Measurements from ENCODE around the gene PRKCA. TPM values are rescaled to one million over a fixed set of nuclear protein-coding genes. Genes with fewer than 3 reads are reported as not detected.

Gene PRKCA
- polyA plus RNA-seq, 1 donor = 24.4 TPM

GRCh38 chr17:66829386-66829864, 527.0 kb downstream of the PRKCA start:
- DNase-seq = peak; percentile 50 to 59
- Histone ChIP-seq H3K36me3 (ENCODE audit: control insufficient read depth, insufficient read depth, low read length) (no peaks in the 10 kb centered on the region), H3K4me3 (ENCODE audit: low read length) (no peak overlapping the region), H3K9me3 (ENCODE audit: control insufficient read depth, low read depth, low read length) (no peaks in the 10 kb centered on the region), H3K27ac (ENCODE audit: low read length) (no peak overlapping the region), H3K4me1 (ENCODE audit: control insufficient read depth, insufficient read depth, low read length) (no peaks in the 10 kb centered on the region), H3K27me3 (ENCODE audit: control insufficient read depth, insufficient read depth, low read length) (peaks cover 22% of the 10 kb centered on the region)
- WGBS (ENCODE audit: insufficient coverage, low lambda C conversion rate) = 0% methylated on average over 1 of the region's 18 CpGs

DNA sequence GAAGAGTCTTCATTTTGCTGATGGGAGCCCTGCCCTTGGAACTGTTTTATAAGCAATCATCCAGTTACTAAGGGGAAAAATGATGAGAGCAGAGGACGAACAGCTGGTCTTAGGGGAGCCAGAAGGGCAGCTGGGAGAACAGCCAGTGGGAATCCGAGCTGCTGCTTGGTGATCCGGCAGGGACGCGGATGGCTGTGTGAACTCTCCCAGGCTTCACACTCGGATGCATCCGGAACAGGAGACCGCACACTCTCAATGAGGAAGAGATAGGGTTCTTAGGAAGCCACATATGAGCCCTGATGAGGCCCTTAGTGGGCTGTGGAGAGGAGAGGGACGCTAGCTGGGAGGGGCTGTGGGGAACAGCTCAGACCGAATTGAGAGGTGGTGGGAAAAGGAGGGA, 527.5 kb downstream of the PRKCA start:
- Histone ChIP-seq H3K4me1 (ENCODE audit: control insufficient read depth, insufficient read depth, low read length) (peaks cover 3% of the 10 kb centered on the region), H3K27ac (ENCODE audit: low read length) (no peak overlapping the region), H3K4me3 (ENCODE audit: low read length) (no peak overlapping the region), H3K36me3 (ENCODE audit: control insufficient read depth, insufficient read depth, low read length) (no peaks in the 10 kb centered on the region), H3K9me3 (ENCODE audit: control insufficient read depth, low read depth, low read length) (no peaks in the 10 kb centered on the region), H3K27me3 (ENCODE audit: control insufficient read depth, insufficient read depth, low read length) (peaks cover 25% of the 10 kb centered on the region)
- DNase-seq = no peak
- no CpG with 5 or more reads among the region's 10 CpGs for WGBS (ENCODE audit: insufficient coverage, low lambda C conversion rate)

- no CpG with 5 or more reads among the region's 4 CpGs for WGBS (ENCODE audit: insufficient coverage, low lambda C conversion rate)
- no peaks in the 10 kb centered on the region for H3K36me3 ChIP-seq (ENCODE audit: control insufficient read depth, insufficient read depth, low read length)
Observed at GRCh38 chr17:66830451-66830850, 528.0 kb downstream of the PRKCA start.

DNA sequence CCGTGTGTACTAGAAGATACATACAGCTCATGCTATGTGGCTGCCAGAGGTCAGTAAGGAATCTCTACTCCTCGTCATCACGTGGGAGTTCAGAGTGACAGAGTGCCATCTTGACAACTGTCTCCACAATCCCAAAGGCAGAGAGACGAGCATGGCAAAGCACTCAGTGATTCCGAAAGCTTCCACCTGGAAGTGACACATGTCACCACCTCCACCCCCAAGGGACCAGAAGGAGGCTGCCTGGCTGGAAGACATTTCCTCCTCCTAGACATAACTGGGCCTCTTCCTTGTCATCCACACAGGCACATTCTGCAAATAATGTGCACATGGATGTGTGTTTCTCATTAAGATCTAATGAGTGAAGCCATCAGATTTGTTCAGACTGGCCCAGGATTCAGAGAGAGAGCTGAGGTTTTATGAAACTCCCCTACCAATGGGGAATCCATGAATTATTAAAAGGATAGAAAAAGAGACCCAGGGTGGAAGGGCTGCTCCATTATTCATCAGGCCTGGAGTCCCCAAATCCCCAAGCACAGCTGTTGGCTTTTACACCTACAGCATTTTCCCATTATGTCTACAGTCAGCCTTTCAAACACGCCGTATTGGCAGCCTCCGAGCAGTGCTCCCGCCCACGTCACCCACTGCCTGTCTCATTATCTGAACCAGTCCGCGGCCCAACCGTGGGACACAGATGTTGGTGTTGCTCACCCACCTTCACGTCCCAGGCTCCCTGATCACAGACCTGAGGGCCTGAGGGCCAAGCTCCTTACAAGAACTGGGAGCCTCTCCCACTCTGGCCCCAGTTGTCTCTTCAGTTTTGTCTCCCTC, 529.2 kb downstream of the PRKCA start:
- DNase-seq = no peak
- 70% methylated on average over 2 of the region's 14 CpGs for WGBS (ENCODE audit: insufficient coverage, low lambda C conversion rate)
- peaks cover 3% of the 10 kb centered on the region for H3K4me1 ChIP-seq (ENCODE audit: control insufficient read depth, insufficient read depth, low read length)
- H3K27ac ChIP-seq (ENCODE audit: low read length) = no peak overlapping the region
- H3K9me3 ChIP-seq (ENCODE audit: control insufficient read depth, low read depth, low read length) = no peaks in the 10 kb centered on the region
- H3K36me3 ChIP-seq (ENCODE audit: control insufficient read depth, insufficient read depth, low read length) = no peaks in the 10 kb centered on the region
- no peak overlapping the region for H3K4me3 ChIP-seq (ENCODE audit: low read length)
- H3K27me3 ChIP-seq (ENCODE audit: control insufficient read depth, insufficient read depth, low read length) = peaks cover 41% of the 10 kb centered on the region

More at GRCh38 chr17:66830451-66830850, 528.0 kb downstream of the PRKCA start:
- no peak for DNase-seq
- no peak overlapping the region for H3K4me3 ChIP-seq (ENCODE audit: low read length)
- no peaks in the 10 kb centered on the region for H3K9me3 ChIP-seq (ENCODE audit: control insufficient read depth, low read depth, low read length)
- H3K27ac ChIP-seq (ENCODE audit: low read length) = no peak overlapping the region
- peaks cover 3% of the 10 kb centered on the region for H3K4me1 ChIP-seq (ENCODE audit: control insufficient read depth, insufficient read depth, low read length)
- peaks cover 30% of the 10 kb centered on the region for H3K27me3 ChIP-seq (ENCODE audit: control insufficient read depth, insufficient read depth, low read length)

DNA sequence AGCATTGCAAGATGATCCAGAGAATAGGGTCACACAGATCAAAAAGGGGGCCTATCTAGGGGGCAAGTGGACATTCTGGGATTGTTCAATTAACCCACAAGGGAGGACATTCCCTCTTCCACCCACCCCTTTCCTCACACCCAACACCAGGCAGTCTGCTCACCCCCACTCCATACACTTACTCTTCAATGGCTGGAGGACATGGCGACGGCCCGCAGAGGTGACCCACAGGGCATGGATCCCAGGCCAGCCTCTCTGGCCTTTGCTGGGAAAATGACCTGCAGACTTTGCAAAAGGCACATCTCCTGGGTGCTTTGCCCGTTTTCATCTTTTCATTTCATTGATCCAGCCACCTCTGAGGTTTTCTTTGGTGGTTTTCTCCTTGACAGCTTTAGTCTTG, 530.8 kb downstream of the PRKCA start:
- no peaks in the 10 kb centered on the region for H3K9me3 ChIP-seq (ENCODE audit: control insufficient read depth, low read depth, low read length)
- no peak overlapping the region for H3K27ac ChIP-seq (ENCODE audit: low read length)
- H3K4me3 ChIP-seq (ENCODE audit: low read length) = no peak overlapping the region
- WGBS (ENCODE audit: insufficient coverage, low lambda C conversion rate) = no CpG with 5 or more reads among the region's 4 CpGs
- peaks cover 3% of the 10 kb centered on the region for H3K4me1 ChIP-seq (ENCODE audit: control insufficient read depth, insufficient read depth, low read length)
- peaks cover 51% of the 10 kb centered on the region for H3K27me3 ChIP-seq (ENCODE audit: control insufficient read depth, insufficient read depth, low read length)
- no peak for DNase-seq
- H3K36me3 ChIP-seq (ENCODE audit: control insufficient read depth, insufficient read depth, low read length) = no peaks in the 10 kb centered on the region

DNA sequence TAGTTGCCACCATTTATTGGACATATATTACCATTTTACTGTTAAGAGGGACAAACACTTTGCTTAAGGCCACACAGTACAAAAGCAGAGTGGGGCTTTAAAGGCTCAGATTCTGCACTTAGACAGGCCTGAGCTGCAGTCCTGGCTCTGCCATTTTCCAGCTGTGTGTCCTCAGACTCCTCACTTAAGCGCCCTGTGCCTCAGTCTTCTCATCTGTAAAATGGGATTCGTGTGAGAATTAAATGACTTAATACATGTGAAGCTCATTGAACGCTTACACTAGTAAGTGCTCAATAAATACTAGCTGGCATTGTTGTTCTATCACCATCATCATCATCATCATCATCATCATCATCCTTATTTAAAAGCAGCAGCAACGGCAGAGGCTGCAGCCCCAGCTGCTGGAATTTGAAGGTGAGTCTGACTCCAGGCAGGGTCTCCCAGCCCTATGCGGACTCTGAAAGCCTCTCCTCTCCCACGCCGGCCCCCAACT, 532.1 kb downstream of the PRKCA start:
- H3K27me3 ChIP-seq (ENCODE audit: control insufficient read depth, insufficient read depth, low read length) = peaks cover 51% of the 10 kb centered on the region
- no peaks in the 10 kb centered on the region for H3K36me3 ChIP-seq (ENCODE audit: control insufficient read depth, insufficient read depth, low read length)
- no peak overlapping the region for H3K27ac ChIP-seq (ENCODE audit: low read length)
- peaks cover 3% of the 10 kb centered on the region for H3K4me1 ChIP-seq (ENCODE audit: control insufficient read depth, insufficient read depth, low read length)
- H3K9me3 ChIP-seq (ENCODE audit: control insufficient read depth, low read depth, low read length) = no peaks in the 10 kb centered on the region
- H3K4me3 ChIP-seq (ENCODE audit: low read length) = no peak overlapping the region
- no peak for DNase-seq
- WGBS (ENCODE audit: insufficient coverage, low lambda C conversion rate) = 20% methylated on average over 1 of the region's 7 CpGs

DNA sequence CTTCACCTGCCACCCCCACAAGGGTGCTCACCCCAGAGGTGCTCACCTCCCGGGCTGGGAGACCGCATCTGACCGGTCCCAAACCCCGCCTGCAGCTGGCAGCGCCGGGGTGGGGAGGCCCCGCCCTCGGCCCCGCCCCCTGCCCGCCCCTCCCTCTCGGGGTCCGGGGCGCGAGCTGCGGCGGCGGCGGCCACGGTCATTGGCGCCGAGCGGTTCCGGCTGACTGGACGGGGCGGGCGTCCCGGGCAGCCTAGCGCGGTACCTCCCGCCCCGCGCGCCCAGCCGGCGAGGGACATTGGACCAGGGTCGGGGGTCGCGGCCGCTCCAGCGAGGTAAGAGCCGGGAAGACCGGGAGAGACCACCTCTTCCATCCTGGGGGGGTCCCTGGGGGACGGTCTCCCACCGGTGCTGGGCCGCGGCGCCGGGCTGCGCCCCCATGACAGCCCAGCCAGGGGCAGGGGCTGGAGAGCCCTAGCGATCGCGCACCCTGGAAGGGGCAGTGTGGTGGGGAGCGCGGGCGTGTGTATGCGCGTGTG, 532.6 kb downstream of the PRKCA start, which contains the start of gene CACNG5:
CACNG5 (plus strand) TSS at position 199 of the 536 bp plus-strand sequence. CDS start 42,216 bp downstream, outside the sequence.
- no peaks in the 10 kb centered on the region for H3K36me3 ChIP-seq (ENCODE audit: control insufficient read depth, insufficient read depth, low read length)

GRCh38 chr17:66835476-66835875, 533.1 kb downstream of the PRKCA start:
- DNase-seq = no peak
- Histone ChIP-seq H3K4me3 (ENCODE audit: low read length) (no peak overlapping the region), H3K4me1 (ENCODE audit: control insufficient read depth, insufficient read depth, low read length) (peaks cover 3% of the 10 kb centered on the region), H3K9me3 (ENCODE audit: control insufficient read depth, low read depth, low read length) (no peaks in the 10 kb centered on the region), H3K36me3 (ENCODE audit: control insufficient read depth, insufficient read depth, low read length) (no peaks in the 10 kb centered on the region), H3K27me3 (ENCODE audit: control insufficient read depth, insufficient read depth, low read length) (peaks cover 51% of the 10 kb centered on the region), H3K27ac (ENCODE audit: low read length) (no peak overlapping the region)
- no CpG with 5 or more reads among the region's 16 CpGs for WGBS (ENCODE audit: insufficient coverage, low lambda C conversion rate)

More for the DNA sequence above, 532.6 kb downstream of the PRKCA start, which contains the start of gene CACNG5:
- peaks cover 3% of the 10 kb centered on the region for H3K4me1 ChIP-seq (ENCODE audit: control insufficient read depth, insufficient read depth, low read length)
- no peak for DNase-seq
- no peak within 1 kb of the TSS for H3K27ac ChIP-seq (ENCODE audit: low read length)
- peaks cover 51% of the 10 kb centered on the region for H3K27me3 ChIP-seq (ENCODE audit: control insufficient read depth, insufficient read depth, low read length)
- H3K9me3 ChIP-seq (ENCODE audit: control insufficient read depth, low read depth, low read length) = no peaks in the 10 kb centered on the region
- WGBS (ENCODE audit: insufficient coverage, low lambda C conversion rate) = no CpG with 5 or more reads among the region's 57 CpGs
- no peak within 1 kb of the TSS for H3K4me3 ChIP-seq (ENCODE audit: low read length)

DNA sequence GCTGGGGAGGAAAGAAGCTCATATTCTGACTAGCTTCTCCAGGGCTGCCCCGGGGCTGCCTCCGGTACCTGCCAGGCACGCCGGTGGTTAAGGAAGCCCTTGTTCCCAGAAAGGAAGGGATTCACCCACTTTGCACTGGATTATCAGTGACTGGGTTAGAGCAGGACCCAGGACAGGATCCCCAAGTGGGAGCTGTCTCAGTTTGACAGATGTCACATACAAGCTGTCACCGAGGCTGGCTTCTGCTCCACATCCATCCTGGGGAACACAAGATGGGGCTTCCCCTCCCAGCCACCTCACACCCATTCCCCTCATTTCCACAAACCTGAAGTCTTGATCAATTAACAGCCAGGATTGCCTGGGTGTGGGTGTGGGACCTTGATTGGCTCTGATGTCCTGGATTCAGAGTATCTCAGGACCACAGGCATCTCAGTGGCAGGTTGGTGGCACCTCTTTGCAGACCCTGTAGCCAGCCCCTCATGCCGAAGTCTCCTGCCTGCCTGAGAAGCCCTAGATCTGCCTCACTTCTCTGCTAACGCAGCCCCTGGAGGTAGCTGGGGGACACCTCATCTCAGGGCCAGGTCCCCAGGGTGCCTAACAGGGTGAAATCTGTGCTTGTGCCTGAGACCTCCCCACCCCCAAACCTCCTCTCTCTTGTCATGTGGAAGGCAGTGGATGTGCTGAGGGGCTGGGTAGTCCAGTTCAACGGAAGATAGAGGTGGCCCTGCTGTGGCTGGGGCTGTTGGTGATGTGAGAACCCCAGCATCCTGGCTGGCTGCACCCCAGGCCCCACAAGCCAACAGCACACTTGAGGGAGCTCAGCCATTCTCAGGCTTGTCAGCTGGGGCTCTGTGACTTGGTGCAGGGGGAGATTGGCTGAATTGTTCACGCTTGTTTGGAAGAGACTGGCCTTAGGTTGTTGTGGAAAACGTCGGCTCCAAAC, 533.9 kb downstream of the PRKCA start:
- H3K27me3 ChIP-seq (ENCODE audit: control insufficient read depth, insufficient read depth, low read length) = peaks cover 51% of the 10 kb centered on the region
- no CpG with 5 or more reads among the region's 11 CpGs for WGBS (ENCODE audit: insufficient coverage, low lambda C conversion rate)

DNA sequence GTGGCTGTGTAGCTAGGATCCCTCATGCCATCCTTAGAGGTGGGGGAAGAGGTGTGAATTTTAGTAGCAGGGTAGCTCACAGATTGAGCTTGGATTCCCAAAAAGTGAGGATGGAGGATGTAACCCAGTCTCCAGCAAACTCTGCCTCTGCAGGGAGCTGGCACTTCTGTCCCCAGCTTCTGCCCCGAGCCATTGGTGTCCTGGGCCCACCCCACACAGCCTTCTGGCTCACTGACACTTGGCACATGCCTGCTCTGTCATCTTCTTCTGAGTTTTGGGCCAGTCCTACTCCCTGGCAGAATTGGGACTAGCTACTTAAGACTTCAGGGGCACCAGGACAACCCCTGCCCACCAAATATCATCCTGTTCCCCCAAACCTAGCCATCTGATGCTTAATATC, 534.8 kb downstream of the PRKCA start:
- peaks cover 51% of the 10 kb centered on the region for H3K27me3 ChIP-seq (ENCODE audit: control insufficient read depth, insufficient read depth, low read length)
- no peaks in the 10 kb centered on the region for H3K36me3 ChIP-seq (ENCODE audit: control insufficient read depth, insufficient read depth, low read length)
- H3K4me3 ChIP-seq (ENCODE audit: low read length) = no peak overlapping the region
- no peak overlapping the region for H3K27ac ChIP-seq (ENCODE audit: low read length)
- DNase-seq = no peak
- H3K4me1 ChIP-seq (ENCODE audit: control insufficient read depth, insufficient read depth, low read length) = peaks cover 3% of the 10 kb centered on the region
- H3K9me3 ChIP-seq (ENCODE audit: control insufficient read depth, low read depth, low read length) = no peaks in the 10 kb centered on the region
- no CpG with 5 or more reads among the region's 1 CpG for WGBS (ENCODE audit: insufficient coverage, low lambda C conversion rate)

More for the DNA sequence above, 533.9 kb downstream of the PRKCA start:
- Histone ChIP-seq H3K4me3 (ENCODE audit: low read length) (no peak overlapping the region), H3K9me3 (ENCODE audit: control insufficient read depth, low read depth, low read length) (no peaks in the 10 kb centered on the region), H3K4me1 (ENCODE audit: control insufficient read depth, insufficient read depth, low read length) (peaks cover 3% of the 10 kb centered on the region), H3K27ac (ENCODE audit: low read length) (no peak overlapping the region), H3K36me3 (ENCODE audit: control insufficient read depth, insufficient read depth, low read length) (no peaks in the 10 kb centered on the region)
- no peak for DNase-seq

Data from large intestine (tissue), 3 donors.